Superior temporal gyrus (tissue), 1 donor: ENCODE measurements around the gene SCAMP1.
"Not testable (repeated sequence)": the region's sequence is repeated elsewhere in the genome, so short reads cannot be mapped to it uniquely, and the experiment has no call there.

Experiments
- DNase-seq: peaks from one replicate; pipeline ENCODE4 v3.0.0-alpha.2; 2016; ENCODE audit errors: extremely low spot score

SCAMP1 gene

DNA sequence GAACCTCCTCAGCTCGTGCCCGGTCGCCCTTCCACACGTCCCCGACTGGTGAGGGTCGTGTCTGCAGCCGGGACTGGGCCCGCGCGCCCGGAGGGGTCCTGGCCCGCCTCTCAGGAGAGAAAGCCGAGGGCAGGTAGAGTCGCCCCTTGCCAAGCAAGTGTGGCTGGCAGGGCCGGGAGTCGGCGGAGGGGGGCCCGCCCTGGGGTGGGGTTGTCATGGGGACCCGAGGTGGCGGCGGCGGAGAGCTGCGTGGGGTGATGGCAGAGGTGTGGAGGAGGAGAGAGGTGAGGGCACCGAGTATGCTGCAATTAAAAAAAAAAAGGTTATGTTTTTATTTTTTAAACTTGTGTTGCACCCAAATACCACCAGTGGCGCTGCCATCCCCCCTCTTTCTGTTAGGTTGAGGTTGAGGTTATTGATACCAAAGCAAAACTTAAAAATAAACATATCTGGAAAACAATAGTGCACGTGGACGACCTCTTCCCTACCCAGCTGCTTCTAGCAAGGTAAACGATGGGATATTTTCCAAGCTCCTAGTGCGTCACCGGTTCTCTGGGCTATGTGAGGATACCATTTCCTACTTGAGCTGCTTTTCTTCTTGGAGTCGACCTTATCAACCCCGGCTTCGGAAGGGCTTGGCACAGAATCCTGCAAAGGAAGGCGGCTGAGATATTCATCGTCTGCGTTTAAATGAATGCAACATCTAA, 660 bp downstream of the SCAMP1 start:
- peak; percentile 35 for DNase-seq

DNA sequence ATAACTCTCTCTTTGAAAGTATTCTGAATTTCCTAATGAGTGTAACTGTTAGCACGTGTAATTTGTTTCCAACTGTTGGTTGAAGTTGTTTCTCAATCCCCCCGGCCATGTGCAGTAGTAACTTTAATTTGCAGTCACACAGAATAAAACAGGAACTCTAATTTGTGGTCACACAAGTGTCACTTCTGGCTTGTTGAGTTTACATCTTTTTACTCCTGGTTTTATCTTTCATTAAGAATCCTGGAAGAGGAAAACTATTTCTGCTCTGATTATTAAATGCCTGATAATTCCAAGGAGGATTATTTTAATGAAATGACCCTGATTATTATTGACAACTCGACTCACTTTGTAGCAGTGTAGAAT, 1.2 kb downstream of the SCAMP1 start:
- no peak for DNase-seq

DNA sequence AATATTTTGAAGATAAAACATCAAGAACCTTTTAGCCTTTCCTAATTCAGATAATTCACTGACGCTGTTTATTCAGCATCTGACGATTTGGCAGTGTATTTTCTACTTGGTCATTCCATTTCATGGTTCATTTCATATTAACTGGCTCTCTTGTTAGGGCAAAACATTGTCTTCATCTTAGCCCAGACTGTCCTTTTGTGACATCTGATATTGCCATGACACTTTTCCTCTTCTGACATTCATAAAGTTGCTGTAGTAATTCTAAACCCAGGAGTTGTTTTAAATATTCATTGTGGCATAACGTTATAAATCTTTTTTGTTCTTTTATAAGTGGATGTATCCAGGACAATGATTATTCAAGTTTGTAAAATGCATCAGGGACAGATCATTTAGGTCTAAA, 1.8 kb downstream of the SCAMP1 start:
- peak; percentile 20 for DNase-seq

GRCh38 chr5:78364005-78364404, 3.6 kb downstream of the SCAMP1 start:
- no peak for DNase-seq

- no peak for DNase-seq
Observed at GRCh38 chr5:78367318-78367991, 7.0 kb downstream of the SCAMP1 start.

DNA sequence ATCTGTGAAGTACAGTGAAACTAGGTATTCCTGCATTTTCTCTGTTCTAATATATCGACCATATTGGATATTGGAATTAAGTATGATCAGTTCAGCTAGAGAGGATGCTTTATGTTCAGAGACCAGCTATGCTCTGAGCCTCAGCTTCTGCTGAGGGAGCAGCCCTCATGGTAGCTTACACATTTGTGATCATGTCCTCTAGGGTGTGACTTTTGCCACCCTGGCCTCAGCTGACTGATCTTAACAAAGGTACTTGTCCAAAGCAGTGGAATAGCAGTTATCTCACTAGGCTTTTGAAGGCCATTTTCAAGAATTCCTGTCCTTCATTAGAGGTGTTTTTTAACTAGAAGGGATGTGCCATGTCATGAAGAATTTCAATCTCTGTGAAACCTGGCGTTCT, 9.3 kb downstream of the SCAMP1 start:
- no peak for DNase-seq

GRCh38 chr5:78373231-78373630, 12.8 kb downstream of the SCAMP1 start:
- no peak for DNase-seq

DNA sequence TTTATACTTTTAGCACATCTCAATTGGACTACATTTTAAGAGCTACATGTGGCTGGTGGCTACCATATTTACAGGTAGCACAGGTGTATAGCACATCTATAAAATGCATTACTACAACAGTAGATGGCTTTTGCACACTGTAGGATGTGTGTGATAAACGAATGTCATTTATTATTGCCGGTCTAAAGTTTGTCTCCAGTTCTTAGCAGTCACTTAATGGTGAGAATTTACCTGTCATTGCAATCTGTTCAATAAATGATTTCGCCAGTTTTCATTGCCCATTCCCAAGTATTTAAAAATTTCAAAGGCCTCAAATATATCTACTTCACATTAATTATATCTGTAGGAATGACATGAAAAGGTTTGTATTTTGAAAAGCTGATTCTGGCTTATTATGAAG, 15.9 kb downstream of the SCAMP1 start:
- DNase-seq: no peak

DNA sequence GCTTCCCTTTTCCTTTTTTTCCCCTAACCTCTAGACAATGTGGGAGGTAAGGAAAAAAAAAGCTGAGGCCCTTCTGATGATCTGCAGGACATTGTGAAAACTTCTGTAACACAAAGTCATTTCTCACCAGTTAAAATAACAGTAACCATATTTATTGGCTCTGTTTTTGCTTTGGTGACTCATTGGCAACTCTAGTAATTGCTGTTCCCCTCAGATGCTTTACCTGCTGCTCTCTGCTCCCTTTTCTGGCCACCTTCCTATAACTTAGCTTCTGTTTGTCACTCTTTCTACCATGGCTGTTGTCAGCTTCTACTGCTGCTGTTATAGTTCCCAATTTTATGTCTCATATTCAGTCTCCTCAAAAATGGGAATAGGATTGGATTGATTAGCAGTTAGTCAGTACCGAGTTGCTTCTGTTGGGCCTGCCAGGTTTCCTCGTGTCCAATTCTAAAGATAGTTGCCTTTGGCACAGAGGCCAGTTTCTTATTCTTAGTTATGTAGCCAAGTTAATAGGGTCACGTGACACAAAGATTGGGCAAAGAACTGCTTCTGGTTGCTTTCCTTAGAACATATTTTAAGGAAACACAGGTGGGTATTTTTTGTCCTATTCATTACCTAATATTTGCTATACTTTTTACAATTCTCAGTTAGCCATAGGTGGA, 16.8 kb downstream of the SCAMP1 start:
- no peak for DNase-seq

DNA sequence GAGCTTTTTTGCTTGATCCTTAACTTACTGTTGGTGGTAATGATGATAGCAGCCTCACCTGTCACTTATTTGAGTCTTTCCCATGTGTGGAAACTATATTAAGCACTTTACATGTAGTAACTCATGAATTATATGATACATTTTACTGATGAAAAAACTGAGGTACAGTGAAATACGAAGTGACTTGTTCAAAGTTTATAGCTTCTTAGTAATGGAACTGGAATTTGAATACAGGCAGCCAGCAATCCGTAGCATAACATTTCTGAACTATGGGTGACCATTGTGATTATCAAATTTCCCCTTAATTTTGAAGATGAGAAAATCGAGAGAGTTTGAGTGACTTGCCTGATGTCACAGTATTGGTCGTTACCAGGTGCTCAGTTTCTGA, 17.3 kb downstream of the SCAMP1 start:
- no peak for DNase-seq

DNA sequence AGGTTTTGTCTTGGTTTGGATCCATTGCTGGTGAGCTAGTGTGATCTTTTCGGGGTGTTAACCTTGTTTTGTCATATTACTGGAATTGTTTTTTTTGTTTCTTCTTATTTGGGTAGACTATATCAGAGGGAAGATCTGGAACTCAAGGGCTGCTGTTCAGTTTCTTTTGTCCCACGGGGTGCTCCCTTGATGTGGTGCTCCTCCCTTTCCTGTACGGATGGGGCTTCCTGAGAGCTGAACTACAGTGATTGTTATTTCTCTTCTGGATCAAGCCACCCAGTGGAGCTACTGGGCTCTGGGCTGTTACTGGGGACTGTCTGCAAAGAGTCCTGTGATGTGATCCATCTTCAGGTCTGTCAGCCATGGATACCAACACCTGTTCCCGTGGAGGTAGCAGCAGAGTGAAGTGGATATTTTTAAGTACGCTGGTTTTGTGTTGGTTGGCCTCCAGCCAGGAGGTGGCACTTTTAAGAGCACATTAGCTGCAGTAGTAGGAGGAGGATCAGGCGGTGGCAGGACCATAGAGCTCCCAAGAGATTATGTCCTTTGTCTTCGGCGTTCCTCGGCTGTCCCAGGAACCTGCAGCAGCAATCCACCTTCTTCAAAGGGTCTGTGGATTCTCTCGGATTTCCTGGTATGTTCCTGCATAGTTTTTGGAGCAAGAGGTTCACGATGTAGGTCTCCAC, 27.2 kb downstream of the SCAMP1 start:
- DNase-seq: no peak

DNA sequence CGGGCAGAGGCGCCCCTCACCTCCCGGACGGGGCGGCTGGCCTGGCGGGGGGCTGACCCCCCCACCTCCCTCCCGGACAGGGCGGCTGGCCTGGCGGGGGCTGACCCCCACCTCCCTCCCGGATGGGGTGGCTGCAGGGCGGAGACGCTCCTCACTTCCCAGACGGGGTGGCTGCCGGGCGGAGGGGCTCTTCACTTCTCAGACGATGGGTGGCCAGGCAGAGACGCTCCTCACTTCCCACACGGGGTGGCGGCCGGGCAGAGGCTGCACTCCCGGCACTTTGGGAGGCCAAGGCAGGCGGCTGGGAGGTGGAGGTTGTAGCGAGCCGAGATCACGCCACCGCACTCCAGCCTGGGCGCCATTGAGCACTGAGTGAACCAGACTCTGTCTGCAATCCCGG, 30.9 kb downstream of the SCAMP1 start:
- not testable (repeated sequence) for DNase-seq

- DNase-seq: no peak
Observed at GRCh38 chr5:78397831-78398230, 37.4 kb downstream of the SCAMP1 start.

DNA sequence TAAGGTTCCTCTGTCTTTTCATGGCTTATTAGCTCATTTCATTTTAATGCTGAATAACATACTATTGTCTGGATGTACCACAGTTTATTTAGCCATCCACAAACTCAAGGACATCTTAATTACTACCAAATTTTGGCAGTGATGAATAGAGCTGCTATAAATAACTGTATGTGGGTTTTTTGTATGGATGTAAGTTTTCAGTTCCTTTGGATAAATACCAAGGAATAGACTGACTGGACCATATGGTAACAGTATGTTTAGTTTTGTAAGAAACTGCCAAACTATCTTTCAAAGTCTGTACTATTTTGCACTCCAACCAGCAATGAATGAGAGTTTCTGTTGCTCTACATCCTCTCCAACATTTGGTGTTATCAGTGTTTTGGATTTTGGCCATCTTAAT, 38.7 kb downstream of the SCAMP1 start:
- peak; percentile 36 for DNase-seq

DNA sequence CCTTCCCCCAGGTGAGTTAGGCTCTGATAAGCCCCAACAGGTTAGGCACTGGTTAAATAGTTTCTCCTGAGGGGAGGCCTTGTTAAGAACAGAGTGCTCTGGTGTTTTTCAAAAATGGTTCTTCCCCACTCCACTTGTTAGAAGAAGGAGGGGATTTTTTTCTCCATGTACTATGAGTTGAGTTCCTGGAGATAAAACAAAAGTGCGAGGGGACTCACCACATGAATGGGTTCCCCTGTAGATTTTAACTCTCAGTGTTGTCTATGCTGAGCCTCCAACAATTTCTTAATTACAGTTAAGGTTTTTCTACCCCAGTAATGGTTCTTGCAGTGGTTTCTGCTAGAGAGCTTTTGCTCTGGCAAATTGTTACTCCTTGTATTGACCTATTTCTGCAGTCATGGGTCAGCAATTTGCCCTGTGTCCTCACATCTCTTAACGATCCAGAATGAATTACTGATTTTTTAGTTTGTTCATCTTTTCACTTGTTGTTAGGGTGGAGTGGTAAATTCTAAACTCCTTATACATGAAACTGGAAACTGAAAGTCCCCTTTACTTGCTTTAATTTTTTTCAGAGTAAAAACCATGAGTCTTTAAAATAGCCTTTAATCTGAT, 44.4 kb downstream of the SCAMP1 start:
- no peak for DNase-seq

GRCh38 chr5:78405829-78406750, 45.7 kb downstream of the SCAMP1 start:
- no peak for DNase-seq

DNA sequence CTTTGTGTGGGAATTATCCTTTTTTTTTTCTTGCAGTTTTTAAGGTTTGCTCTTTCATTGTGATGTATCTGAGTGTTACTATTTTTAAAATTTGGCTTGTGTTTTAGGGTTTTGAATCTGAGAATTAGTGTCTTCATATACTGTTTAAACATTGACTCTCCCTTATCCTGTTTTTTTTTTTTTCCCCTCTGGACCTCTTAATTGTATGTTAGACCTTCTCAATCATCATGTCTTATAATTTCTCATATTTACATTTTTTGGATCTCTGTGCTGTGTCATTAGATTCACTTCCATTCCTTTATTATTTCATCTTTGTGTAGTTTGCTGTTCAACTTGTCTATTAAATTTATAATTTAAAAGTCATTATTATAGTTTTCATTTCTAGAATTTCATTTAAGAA, 47.0 kb downstream of the SCAMP1 start:
- DNase-seq: no peak

DNA sequence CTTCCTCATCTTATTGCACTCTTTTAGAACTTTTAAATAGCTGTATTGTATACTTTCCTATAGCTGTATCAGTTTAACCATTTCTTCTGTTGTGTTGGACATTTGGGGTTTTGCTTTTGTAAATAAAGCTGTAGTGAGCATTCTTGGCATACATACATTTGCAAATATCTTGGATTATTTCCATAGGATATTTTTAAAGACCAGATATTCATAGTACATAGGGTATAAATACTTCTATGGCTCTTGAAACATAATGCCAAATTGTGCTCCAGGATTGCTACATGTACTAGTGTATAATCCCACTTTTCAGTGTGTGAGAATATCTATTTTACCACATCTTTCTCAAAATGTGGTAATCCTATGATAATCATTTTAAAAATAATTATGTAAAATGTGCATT, 51.2 kb downstream of the SCAMP1 start:
- DNase-seq: no peak

DNA sequence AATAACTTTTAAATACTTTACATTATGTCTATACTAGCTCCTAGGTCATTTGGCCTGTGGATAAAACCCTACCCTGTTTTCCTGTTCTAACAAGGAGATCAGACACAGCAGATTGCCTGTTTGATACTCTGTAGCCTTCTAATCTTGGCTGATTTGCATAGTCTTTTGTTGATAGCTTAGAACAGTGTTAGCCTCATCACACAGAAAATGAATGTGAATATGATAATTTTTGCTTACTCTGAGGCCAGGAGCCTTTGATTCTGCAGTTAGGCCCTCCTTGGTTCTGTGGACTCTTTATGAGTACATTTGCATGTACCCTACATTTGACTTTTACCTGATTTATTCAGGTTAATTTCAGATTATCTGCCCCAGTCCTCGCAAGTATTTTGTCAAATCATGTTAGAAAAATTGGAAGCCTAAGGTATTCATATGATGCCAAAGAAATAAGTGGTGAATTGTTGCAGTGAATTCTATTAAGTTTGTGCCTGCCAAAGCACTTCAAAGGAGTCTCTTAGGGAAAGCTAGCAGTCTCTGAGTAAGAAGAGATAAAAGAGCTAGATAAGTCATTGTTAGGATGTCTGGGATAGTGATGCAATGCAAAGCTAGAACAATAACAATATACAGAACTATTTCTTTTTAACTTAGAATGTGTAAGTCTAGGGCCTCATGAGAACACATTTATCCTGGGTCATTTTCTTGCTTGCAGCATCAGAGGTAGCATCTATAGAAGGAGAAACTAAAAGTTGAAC, 56.4 kb downstream of the SCAMP1 start:
- no peak for DNase-seq

DNA sequence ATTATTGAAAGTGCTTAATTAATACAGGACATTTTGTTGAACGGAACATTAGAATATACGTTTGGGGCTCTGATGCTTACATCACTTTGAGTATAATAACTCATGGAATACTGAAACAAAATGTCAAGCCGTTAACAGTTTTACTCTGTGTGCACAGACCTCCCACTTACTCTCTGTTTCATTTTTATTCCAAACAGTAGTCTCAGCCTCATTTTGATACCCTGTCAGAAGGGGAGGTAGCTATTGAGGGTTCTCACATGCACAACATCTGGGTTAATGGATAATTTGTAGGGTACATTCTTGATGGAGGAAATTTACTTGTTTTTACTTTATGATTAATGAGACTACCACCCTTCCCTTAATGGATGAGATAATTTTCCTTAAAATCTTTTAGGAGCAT, 59.0 kb downstream of the SCAMP1 start:
- no peak for DNase-seq
